ENCODE measurements around the gene MEST.
"Not testable (repeated sequence)": the region's sequence is repeated elsewhere in the genome, so short reads cannot be mapped to it uniquely, and the experiment has no call there.

The MEST gene

GRCh38 chr7:130524628-130525027 is 32.7 kb downstream of the MEST start:
- no peak for TF ChIP-seq CSDC2 (CRISPR knock-in tag; IDR thresholded peaks at IDR 0.05)
- no peak for TF ChIP-seq OSR1 (CRISPR knock-in tag; IDR thresholded peaks at IDR 0.05)
- no peak for TF ChIP-seq PPARA (CRISPR knock-in tag; IDR thresholded peaks at IDR 0.05; ENCODE audit: borderline replicate concordance)
- no peak for TF ChIP-seq SNAI2 (CRISPR knock-in tag; IDR thresholded peaks at IDR 0.05)
- no peak for TF ChIP-seq ZFP3 (CRISPR knock-in tag; IDR thresholded peaks at IDR 0.05)
- no peak for TF ChIP-seq GLIS3 (CRISPR knock-in tag; IDR thresholded peaks at IDR 0.05)
- TF ChIP-seq TSHZ2 (CRISPR knock-in tag; IDR thresholded peaks at IDR 0.05) = no peak
- no peak for TF ChIP-seq ISL1 (CRISPR knock-in tag; IDR thresholded peaks at IDR 0.05)
- TF ChIP-seq ARNTL (CRISPR knock-in tag; IDR thresholded peaks at IDR 0.05; ENCODE audit: borderline replicate concordance, low read depth) = no peak
- no peak for TF ChIP-seq POU6F1 (CRISPR knock-in tag; IDR thresholded peaks at IDR 0.05; ENCODE audit: borderline replicate concordance, low read depth)
- TF ChIP-seq ZNF8 (CRISPR knock-in tag; IDR thresholded peaks at IDR 0.05) = no peak
- TF ChIP-seq CSRNP3 (CRISPR knock-in tag; IDR thresholded peaks at IDR 0.05) = no peak
- no peak for TF ChIP-seq ZNF70 (CRISPR knock-in tag; IDR thresholded peaks at IDR 0.05)
- no peak for TF ChIP-seq ZNF565 (CRISPR knock-in tag; conservative IDR thresholded peaks at IDR 0.05; ENCODE audit: low read depth)
- no peak for TF ChIP-seq BACH2 (CRISPR knock-in tag; IDR thresholded peaks at IDR 0.05; ENCODE audit: borderline replicate concordance)
- TF ChIP-seq TCF4 (CRISPR knock-in tag; IDR thresholded peaks at IDR 0.05; ENCODE audit: borderline replicate concordance) = no peak
- no peak for TF ChIP-seq ESRRG (CRISPR knock-in tag; IDR thresholded peaks at IDR 0.05)
- no peak for TF ChIP-seq RARB (CRISPR knock-in tag; IDR thresholded peaks at IDR 0.05)
- TF ChIP-seq TOX (CRISPR knock-in tag; IDR thresholded peaks at IDR 0.05; ENCODE audit: borderline replicate concordance) = no peak
- ATAC-seq = no peak

- ATAC-seq = not testable (repeated sequence)
These were observed 36.0 kb downstream of the MEST start for GRCh38 chr7:130527752-130528355.

GRCh38 chr7:130529417-130529816 is 37.5 kb downstream of the MEST start:
- TF ChIP-seq GLIS3 (CRISPR knock-in tag; IDR thresholded peaks at IDR 0.05) (no peak), ZC3H10 (CRISPR knock-in tag; IDR thresholded peaks at IDR 0.05) (no peak), BACH2 (CRISPR knock-in tag; IDR thresholded peaks at IDR 0.05; ENCODE audit: borderline replicate concordance) (no peak), POU6F1 (CRISPR knock-in tag; IDR thresholded peaks at IDR 0.05; ENCODE audit: borderline replicate concordance, low read depth) (no peak), ZFP30 (CRISPR knock-in tag; IDR thresholded peaks at IDR 0.05) (no peak), TSHZ2 (CRISPR knock-in tag; IDR thresholded peaks at IDR 0.05) (no peak)
- ATAC-seq = no peak

GRCh38 chr7:130537894-130538293 is 46.0 kb downstream of the MEST start:
- not testable (repeated sequence) for ATAC-seq

GRCh38 chr7:130541287-130541686 is 49.4 kb downstream of the MEST start:
- ATAC-seq = not testable (repeated sequence)

- not testable (repeated sequence) for ATAC-seq
These were observed 50.4 kb downstream of the MEST start for GRCh38 chr7:130542297-130542696.

Data from SK-N-SH treated with all-trans-retinoic acid at 6 μM for 48 hours (cell line).